Measurements from ENCODE around the gene RERG.

RERG gene

DNA sequence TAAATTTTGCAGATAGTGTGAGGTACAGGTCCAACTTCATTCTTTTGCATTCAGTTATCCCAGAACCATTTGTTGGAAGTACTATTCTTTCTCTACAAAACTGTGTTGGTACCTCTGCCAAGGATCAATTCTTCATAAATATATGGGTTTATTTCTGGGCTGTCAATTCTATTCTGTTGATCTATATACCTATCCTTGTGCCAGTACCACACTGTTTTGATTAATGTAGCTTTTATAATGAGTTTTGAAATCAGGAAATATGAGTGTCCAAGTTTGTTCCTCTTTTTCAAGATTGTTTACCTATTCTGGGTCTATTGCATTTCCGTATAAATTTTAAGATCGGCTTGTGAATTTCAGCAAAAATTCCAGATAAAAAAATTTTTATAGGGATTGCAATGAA, 48.1 kb downstream of the RERG start:
- CTCF ChIA-PET: interaction anchor here (0.7 to 2.2 kb wide), 2 partner anchors 36 to 49 kb away, joined by 3 to 10 read pairs; no protein-coding TSS in a partner anchor
- no peaks in the 10 kb centered on the region for H3K36me3 ChIP-seq (ENCODE audit: control insufficient read depth in 2 of 2, insufficient read depth in 1 of 2, low read length in 2 of 2)
- H3K9me3 ChIP-seq (ENCODE audit: control insufficient read depth, insufficient read depth, low read depth, low read length): no peaks in the 10 kb centered on the region
- H3K27ac ChIP-seq (ENCODE audit: extremely low read depth, low read depth, low read length): no peak overlapping the region
- no peak for TF ChIP-seq HOXD13 (CRISPR knock-in tag; IDR thresholded peaks at IDR 0.05; ENCODE audit: borderline replicate concordance)
- POLR2A ChIA-PET: no interaction called here
- peaks cover 2% of the 10 kb centered on the region; the same call in 1 of the 2 replicates for H3K4me1 ChIP-seq (ENCODE audit: control insufficient read depth, insufficient read depth, low read length)
- H3K4me3 ChIP-seq (ENCODE audit: low read depth, low read length): no peak overlapping the region

DNA sequence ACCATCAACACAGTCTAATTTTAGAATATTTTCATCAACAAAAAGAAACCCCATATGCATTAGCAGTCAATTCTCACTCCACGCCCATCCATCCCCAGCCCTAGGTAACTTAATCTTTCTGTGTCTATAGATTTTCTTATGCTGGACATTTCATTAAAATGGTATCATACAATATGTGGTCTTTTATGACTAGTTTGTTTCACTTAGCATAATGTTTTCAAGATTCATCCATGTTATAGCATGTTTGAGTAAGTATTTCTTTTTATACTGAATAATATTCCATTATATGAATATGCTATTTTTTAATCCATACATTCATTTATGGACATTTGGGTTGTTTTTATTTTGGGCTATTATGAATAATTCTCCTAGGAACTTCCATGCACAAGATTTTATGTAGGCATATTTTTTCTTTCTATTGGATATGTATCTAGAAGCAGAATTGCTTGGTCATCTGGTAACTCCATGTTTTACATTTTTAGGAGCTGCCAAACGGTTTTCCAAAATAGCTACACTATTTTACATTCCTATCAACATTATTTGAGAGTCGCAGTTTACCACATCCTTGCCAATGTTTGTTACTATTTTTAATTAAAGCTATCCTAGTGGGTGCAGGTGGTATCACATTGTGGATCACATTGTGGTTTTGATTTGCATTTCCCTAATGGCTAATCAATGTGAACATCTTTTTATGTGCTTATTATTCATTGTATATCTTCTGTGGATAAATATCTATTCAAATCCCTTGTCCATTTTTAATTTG, 49.0 kb downstream of the RERG start:
- Histone ChIP-seq H3K36me3 (ENCODE audit: control insufficient read depth in 2 of 2, insufficient read depth in 1 of 2, low read length in 2 of 2) (no peaks in the 10 kb centered on the region), H3K9me3 (ENCODE audit: control insufficient read depth, insufficient read depth, low read depth, low read length) (no peaks in the 10 kb centered on the region), H3K4me3 (ENCODE audit: low read depth, low read length) (no peak overlapping the region), H3K4me1 (ENCODE audit: control insufficient read depth, insufficient read depth, low read length) (peaks cover 2% of the 10 kb centered on the region; the same call in 1 of the 2 replicates), H3K27ac (ENCODE audit: extremely low read depth, low read depth, low read length) (no peak overlapping the region)
- CTCF ChIA-PET: interaction anchor here (0.7 to 2.2 kb wide), 3 partner anchors 11 to 50 kb away, joined by 3 to 10 read pairs (median 3); no protein-coding TSS in a partner anchor
- POLR2A ChIA-PET: no interaction called here
- TF ChIP-seq, protein P1, sequence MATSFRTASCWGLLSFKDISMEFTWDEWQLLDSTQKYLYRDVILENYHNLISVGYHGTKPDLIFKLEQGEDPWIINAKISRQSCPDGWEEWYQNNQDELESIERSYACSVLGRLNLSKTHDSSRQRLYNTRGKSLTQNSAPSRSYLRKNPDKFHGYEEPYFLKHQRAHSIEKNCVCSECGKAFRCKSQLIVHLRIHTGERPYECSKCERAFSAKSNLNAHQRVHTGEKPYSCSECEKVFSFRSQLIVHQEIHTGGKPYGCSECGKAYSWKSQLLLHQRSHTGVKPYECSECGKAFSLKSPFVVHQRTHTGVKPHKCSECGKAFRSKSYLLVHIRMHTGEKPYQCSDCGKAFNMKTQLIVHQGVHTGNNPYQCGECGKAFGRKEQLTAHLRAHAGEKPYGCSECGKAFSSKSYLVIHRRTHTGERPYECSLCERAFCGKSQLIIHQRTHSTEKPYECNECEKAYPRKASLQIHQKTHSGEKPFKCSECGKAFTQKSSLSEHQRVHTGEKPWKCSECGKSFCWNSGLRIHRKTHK (tag by site-specific recombination; IDR thresholded peaks at IDR 0.05): peak; percentile 57; the same call in 1 of the 2 replicates
- no peak for TF ChIP-seq ZNF248 (tag by site-specific recombination; IDR thresholded peaks at IDR 0.05)

DNA sequence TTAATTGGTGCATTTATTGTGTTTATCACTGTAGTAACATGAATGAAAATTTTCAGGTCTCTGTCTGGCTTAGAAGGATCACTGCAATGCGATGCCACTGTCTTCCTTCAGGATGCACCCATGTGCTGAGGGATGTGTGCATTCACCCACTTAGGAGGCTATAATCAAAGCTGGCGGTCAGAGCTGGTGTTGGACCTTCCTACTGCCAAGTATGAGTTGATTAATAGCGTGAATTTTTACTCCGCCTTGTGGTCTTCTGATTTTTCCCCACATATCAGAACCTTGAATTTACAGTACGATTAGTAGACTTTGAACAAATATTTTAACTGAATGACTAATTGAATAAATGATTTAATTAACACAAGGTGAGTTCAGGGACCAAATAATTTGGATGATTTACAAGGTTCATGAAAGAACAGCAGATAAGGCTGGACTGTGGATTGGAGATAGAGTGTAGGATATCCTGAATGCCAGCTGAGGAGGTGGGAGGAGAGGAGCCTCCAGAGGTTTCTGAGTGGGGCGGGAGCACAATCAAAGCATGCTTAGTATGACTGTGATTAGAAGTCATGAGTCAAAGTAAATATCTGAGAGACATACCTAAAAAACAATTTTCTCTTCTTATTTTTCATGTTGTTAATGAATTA, 50.1 kb downstream of the RERG start:
- Histone ChIP-seq H3K36me3 (ENCODE audit: control insufficient read depth in 2 of 2, insufficient read depth in 1 of 2, low read length in 2 of 2) (no peaks in the 10 kb centered on the region), H3K27ac (ENCODE audit: extremely low read depth, low read depth, low read length) (no peak overlapping the region), H3K9me3 (ENCODE audit: control insufficient read depth, insufficient read depth, low read depth, low read length) (no peaks in the 10 kb centered on the region), H3K4me1 (ENCODE audit: control insufficient read depth, insufficient read depth, low read length) (no peaks in the 10 kb centered on the region; the same call in 1 of the 2 replicates), H3K4me3 (ENCODE audit: low read depth, low read length) (no peak overlapping the region)
- ChIA-PET CTCF (interaction anchor here (0.5 to 2.2 kb wide), 6 partner anchors 10 to 51 kb away, joined by 3 to 10 read pairs (median 3); no protein-coding TSS in a partner anchor), POLR2A (no interaction called here)
- TF ChIP-seq ZFP37 (tag by site-specific recombination; IDR thresholded peaks at IDR 0.05): no peak
- peak; percentile 24; the same call in 1 of the 2 replicates for TF ChIP-seq EGR2 (tag by site-specific recombination; IDR thresholded peaks at IDR 0.05; ENCODE audit: low read depth)
- no peak for TF ChIP-seq ZNF830 (tag by site-specific recombination; IDR thresholded peaks at IDR 0.05; ENCODE audit: low read depth)
- no peak for TF ChIP-seq ZBTB44 (tag by site-specific recombination; IDR thresholded peaks at IDR 0.05)

DNA sequence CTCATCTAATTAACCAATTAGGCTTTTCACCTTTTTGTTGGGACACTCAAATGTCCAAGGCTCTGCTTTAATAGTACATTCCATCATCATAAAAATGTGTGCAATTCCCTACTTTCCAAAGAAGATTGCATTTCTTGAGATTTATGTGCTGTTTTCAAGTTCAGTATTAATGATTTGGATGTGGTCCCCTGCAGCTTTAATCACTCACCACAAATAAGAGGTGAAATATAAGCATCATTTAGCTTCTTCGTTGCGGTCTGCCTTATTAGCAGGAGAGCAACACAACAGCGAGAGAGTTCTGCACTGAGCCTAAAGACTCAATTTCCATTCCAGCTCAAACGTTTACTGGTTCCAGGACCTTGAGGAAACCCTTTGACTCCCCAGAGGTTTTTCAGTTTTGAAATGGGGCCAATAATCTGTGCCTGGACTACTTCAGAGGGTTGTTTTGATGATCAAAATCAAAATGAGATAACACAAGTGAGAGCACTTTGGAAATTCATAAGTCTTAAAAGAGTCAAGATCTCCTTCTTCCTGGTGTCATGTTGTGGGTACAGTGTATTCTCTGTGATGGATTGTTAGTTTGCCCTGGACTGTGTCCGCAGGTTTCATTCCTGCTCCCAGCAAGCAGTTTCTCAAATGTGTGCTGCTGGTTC, 53.1 kb downstream of the RERG start:
- Histone ChIP-seq H3K27ac (ENCODE audit: extremely low read depth, low read depth, low read length) (no peak overlapping the region), H3K36me3 (ENCODE audit: control insufficient read depth in 2 of 2, insufficient read depth in 1 of 2, low read length in 2 of 2) (no peaks in the 10 kb centered on the region), H3K9me3 (ENCODE audit: control insufficient read depth, insufficient read depth, low read depth, low read length) (no peaks in the 10 kb centered on the region), H3K4me1 (ENCODE audit: control insufficient read depth, insufficient read depth, low read length) (peaks cover 6% of the 10 kb centered on the region), H3K4me3 (ENCODE audit: low read depth, low read length) (no peak overlapping the region)
- TF ChIP-seq ZNF791 (tag by site-specific recombination; IDR thresholded peaks at IDR 0.05) (no peak), ZNF600 (tag by site-specific recombination; IDR thresholded peaks at IDR 0.05) (no peak), ZNF214 (tag by site-specific recombination; IDR thresholded peaks at IDR 0.05; ENCODE audit: borderline replicate concordance) (no peak)
- POLR2A ChIA-PET: no interaction called here
- CTCF ChIA-PET: no interaction called here

Measured in HEK293 (cell line).